H54 (cell line): Measurements from ENCODE around the gene WDR76.
"Not testable (repeated sequence)": the region's sequence is repeated elsewhere in the genome, so short reads cannot be mapped to it uniquely, and the experiment has no call there.

Source experiments
- DNase-seq: peaks from one replicate; pipeline ENCODE4 v3.0.0; 2011; ENCODE audit warnings: low spot score, mixed read lengths; ENCODE audit not compliant: insufficient read length
- FAIRE-seq: peaks from 3 replicates; lab custom pipeline; 2011; peaks lifted over from hg19 to GRCh38; lab: Jason Lieb, UNC
- POLR2A ChIP-seq: IDR thresholded peaks from 2 replicates; pipeline ENCODE4 v1.6.1; 2011; ENCODE audit warnings: low read depth, mild to moderate bottlenecking, low read length

Gene WDR76

DNA sequence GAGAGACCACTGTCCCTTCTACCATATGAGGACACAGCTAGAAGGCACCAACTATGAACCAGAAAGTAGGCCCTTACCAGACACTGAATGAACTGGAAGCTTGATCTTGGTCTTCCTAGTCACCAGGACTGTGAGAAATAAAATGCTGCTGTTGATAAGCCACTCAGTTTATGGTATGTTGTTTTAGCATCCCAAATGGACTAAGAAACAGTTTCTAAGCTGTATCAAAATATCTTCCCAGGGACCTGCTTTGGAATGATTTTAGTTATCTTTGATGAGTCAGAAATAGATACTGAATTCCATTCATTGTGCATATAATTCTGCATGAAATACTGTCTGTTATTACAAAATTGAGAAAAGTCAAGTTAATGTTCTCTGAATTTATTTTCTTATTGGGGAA lies 18.6 kb downstream of the WDR76 start:
- FAIRE-seq (no peak), DNase-seq (no peak)
- no peak for TF ChIP-seq POLR2A

DNA sequence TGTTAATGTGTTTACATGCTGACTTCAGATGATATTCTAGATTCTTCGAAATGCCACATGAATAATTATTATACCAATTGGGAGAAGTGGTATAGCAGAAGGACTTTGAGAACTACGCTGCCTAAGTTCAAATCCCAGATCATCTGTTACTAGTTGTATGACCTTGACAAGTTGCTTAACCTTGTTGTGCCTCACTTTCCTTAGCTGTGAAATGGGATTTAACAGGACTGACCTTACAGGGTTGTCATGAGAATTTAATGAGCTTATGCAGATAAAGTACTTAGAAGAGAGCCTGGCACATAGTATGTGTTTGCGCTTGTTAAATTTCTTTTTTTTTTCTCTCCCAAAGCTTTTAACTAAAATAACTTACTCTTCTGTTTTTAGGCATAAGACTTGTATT lies 24.4 kb downstream of the WDR76 start:
- no peak for TF ChIP-seq POLR2A
- FAIRE-seq = no peak
- DNase-seq = no peak

DNA sequence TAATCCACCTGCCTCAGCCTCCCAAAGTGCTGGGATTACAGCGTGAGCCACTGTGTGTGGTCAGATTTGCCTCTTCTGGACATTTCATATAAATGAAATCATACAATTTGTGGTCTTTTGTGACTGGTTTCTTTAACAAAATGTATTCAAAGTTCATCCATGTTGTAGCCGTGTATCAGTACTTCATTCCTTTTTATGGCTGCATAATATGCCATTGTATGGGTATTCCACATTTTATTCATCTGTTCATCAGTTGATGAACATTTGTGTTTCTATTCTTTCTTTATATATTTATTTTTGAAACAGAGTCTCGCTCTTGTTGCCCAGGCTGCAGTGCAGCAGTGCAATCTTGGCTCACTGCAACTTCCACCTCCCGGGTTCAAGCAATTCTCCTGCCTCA lies 25.8 kb downstream of the WDR76 start:
- FAIRE-seq (no peak), DNase-seq (no peak)
- no peak for TF ChIP-seq POLR2A

DNA sequence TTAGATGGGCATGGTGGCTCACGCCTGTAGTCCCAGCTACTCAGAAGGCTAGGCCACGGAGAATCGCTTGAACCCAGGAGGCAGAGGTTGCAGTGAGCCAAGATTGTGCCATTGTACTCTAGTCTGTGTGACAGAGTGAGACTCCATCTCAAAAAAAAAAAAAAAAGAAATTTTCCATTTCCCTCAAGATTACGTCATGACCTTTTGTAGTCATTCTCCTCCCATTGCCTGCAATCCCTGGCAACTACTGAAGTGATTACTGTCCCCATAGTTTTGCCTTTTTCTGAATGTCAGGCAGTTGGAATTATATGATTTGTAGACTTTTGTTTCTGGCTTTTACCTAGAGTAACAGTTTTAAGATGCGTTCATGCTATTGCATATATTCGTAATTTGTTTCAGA lies 28.0 kb downstream of the WDR76 start:
- DNase-seq = no peak
- no peak for TF ChIP-seq POLR2A
- no peak for FAIRE-seq

DNA sequence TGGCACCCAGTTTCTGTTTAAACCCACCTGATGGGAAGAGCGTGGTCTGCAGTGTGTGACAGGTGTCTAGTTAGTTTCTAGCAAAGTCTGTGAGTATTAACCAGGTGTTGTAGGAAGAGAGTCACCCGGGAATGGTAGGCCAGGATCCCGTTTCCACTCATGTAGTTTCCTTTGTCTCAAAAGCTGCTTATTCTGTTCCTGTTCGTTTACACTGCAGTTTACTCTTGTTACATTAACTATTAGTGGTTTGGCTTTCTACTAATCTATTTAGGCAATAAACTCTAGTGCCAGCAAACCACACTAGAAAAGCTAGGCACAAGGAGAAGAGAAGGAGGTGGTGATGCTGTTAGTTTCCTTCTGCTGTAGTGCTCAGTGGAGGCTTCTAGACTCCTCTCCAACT lies 32.7 kb downstream of the WDR76 start:
- no peak for TF ChIP-seq POLR2A
- DNase-seq (no peak), FAIRE-seq (no peak)

DNA sequence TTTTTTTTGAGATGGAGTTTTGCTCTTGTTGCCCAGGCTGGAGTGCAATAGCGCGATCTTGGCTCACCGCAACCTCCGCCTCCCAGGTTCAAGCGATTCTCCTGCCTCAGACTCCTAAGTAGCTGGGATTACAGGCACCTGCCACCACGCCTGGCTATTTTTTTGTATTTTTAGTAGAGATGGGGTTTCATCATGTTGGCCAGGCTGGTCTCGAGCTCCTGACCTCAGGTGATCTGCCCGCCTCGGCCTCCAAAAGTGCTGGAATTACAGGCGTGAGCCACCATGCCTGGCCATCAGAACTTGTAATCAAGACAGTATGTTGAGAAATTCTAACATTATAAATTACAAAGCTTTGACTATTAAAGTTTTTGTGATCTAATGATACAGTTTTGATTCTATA lies 39.8 kb downstream of the WDR76 start:
- DNase-seq, FAIRE-seq: not testable (repeated sequence)

DNA sequence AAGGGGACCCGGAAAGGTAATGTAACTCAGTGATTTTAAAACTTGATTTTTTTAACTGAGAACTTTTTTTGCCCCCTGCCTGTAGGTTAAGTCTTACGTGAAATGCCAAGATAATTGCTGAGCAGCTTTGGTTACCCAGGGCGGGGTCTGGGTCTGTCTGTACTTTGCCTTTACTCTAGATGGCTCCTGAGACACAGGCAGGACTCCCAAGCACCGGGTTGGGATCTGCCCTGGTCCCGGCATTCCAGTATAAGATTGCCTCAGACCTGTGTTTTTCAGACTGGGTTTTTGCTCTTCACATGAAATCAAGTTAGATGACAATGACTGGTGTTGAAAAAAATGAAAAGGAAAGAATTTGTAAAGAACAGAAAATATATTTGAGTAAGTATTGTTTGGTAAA lies 40.3 kb downstream of the WDR76 start:
- TF ChIP-seq POLR2A = no peak
- FAIRE-seq = no peak
- no peak for DNase-seq

DNA sequence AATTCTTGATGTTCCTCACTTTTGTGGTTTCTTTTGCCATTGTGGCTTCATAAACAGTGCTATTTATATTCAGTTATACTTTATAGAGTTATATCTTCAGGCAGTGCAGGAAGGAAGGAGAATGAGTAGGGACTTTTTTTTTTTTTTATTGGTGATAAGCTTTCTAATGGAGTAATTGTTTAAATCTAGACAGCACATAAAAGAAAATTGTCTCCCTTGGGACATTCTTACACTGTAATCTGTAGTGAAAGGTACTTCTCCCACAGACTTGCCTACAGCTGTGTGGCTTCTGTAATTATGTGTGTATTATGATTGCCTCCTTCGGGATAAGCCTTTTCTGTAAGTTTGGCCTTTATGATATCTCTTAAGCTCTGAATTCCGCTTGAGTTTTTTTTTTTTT lies 41.6 kb downstream of the WDR76 start:
- FAIRE-seq (no peak), DNase-seq (no peak)
- TF ChIP-seq POLR2A = no peak

DNA sequence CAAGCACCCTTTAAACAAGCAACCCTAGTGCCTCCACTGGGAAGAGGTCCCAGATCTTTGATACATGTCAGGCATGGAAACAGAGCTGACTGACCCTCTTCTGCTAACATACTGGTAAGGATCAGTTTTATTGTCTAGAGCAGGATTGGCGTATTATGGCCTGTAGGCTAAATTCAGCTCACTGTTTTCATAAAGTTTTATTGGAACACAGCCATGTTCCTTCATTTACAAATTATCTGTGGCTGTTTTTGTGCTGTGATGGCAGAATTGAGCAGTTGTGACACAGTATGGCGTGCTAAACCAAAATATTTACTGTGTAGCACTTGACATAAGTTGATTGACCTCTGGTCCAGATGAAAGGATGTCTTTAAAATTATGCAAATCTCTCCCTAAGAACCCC lies 45.0 kb downstream of the WDR76 start:
- FAIRE-seq (no peak), DNase-seq (no peak)
- TF ChIP-seq POLR2A = no peak

DNA sequence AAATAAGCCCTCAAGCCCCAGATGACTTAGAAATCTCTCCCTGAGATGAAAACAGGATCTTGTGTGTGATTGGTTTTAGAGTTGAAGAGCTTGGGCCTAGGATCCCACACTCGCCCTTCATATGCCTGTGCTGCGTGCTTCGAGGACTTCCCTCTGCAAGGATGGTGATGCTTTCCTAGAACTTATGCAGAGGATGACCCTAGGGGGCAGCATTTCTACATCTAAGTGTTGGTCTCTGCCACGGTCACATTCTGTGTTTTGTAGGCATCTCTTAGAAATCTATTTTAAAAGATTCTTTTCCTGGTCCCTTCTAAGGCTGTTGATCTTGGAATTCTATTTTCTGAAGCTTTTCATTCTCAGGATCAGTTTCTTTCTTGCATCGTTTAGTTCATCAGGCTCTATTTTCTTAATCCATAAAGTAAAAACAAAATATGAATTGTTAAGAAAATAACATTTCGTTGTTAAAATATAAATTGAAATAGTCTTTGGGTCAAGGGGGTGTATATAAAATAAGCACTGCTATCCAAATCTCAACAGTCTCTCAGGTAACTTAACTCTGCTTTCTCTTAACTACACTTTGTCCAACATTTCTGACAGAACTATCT lies 45.7 kb downstream of the WDR76 start:
- peak; percentile 44 for DNase-seq
- FAIRE-seq = peak; percentile 75
- no peak for TF ChIP-seq POLR2A

DNA sequence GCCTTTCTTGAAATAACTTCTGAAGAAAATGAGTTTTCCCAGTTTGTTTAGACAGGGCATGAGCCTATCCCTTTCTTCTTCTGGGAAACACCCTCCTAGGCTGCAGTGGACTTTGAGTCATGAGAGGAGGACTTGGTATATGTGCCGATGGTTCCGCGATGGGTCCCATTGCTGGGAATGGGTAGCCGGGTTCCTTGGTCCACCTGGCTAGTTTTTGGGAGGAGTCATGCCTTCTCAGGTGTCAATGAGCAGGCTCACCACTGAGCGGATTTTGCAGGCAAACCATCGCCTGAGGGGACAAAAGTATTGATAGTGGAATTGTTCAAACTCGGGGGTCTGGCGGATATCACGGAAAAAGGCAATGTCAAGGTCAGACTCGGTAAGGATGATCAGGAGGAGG lies 46.8 kb downstream of the WDR76 start:
- TF ChIP-seq POLR2A = no peak
- DNase-seq (no peak), FAIRE-seq (no peak)

DNA sequence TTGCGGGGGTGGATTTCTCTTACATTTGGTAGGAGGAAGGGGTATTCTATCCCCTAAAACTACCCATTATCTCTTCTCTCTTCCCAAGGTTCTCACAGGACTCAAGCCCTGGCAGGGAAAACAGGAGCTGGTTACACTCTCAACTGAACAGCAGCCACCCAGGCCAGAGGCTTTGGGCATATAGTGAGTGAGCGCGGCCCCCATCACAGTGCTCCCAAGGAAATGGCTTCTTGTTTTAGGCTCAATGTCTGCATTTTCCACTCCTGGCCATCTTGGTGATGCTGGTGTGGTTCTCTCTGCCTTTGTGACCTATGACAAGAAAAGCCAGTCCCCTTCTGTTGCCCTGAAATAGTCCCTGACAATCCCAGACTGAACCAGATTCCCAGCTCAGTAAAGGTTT lies 50.1 kb downstream of the WDR76 start:
- DNase-seq = no peak
- no peak for FAIRE-seq

DNA sequence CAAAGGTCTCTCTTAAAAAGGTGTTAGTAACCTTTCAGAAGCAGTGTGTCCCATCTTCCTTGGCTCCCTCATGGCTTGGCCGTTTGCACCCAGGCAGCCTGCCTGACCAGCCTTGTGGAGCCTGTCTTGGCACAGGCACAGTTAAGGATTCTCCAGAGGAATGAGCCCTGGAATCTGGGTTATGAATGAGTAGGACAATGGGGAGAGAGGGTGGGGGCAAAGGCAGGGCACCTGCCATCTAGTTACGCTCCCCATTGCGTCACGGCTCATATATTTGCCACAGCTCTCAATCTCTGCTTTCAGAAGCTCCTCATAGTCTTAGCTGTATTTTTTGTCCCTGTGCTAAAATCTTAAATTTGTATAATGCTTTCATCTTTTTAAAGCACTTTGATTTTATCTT lies 50.6 kb downstream of the WDR76 start:
- TF ChIP-seq POLR2A = no peak
- FAIRE-seq = no peak
- no peak for DNase-seq

More for the DNA sequence above, 50.1 kb downstream of the WDR76 start:
- TF ChIP-seq POLR2A = no peak

DNA sequence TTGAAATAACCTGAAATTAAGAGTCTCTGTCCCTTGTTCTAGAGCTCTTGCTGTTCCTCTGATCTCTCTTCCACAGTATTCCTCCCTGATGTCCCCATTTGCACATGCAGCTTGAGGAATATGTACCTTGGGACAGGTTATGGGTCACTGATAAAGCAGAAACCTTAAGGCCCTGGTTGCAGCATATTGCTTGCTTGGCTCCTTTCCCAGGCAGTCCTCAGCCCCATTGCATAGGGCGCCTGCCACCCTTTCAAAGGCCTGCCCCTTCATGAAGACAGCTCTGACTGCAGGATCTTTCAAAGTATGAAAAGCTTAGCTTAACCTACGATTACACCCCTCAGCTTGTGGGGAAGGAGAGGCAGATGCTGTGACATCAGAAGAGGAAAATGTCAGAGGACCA lies 51.6 kb downstream of the WDR76 start:
- no peak for DNase-seq
- FAIRE-seq = no peak
- TF ChIP-seq POLR2A = no peak

DNA sequence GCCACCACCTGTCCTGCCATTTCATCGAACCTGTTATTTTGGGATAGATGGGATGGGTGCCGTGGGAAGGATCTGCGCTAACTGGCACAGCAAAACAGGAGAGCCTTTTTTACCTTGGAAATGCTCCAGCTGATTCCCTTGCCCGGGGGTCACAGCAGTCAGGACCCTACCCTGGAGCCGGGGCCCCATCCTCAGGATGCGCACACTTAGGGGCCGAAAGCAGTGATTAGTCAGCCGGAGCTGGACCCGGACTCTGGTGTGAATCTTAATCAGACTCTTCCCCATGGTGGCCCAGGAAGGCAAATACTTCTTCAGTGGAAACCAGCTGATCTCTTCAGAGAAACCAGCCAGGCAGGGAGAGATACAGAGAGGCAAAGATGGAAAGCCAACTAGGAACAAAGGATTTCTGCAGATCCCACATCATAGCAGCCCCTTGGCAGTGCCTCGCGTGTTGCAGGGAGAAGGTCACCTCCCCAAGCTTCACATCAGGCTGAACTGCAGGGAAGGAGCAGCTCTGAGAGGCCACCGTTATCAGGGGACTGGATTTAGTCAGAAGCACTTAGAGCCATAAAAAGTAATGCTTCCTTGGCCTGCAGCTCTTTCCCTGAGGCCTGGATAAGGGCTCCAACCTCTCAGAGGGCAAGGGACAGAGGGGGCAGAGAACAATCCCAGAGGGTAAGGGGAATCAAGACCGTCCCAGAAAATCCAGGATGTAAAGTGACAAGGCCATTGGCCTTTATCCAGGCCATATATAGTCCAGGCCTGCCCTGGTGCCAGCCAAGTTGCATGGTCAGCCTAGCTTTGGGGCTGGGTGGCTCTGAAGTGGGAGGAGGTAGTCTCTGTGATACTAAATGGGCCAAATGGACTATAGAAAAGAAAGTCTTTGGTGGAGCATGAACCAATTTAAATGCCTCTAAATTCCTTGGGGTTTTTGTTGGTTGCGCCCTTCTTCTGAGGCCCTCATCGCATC lies 52.9 kb downstream of the WDR76 start:
- FAIRE-seq (no peak), DNase-seq (no peak)
- TF ChIP-seq POLR2A = no peak
